Breast epithelium (tissue), 4 donors: ENCODE measurements around the gene GPC6. TPM values are rescaled to one million over a fixed set of nuclear protein-coding genes. Genes with fewer than 3 reads are reported as not detected.

Experiments
- DNase-seq, 2 donors: peaks; one replicate each; pipeline ENCODE4 v3.0.0-alpha.2; 2019; ENCODE audit warnings: low spot score in 2 of 2
- H3K27ac ChIP-seq, 2 donors: fragments of 200-600 bp; sonication (generic) in 1 of 2; one replicate each; pipeline ENCODE4 v1.5.1; 2016 to 2019; ENCODE audit warnings: mild to moderate bottlenecking in 1 of 2
- H3K27me3 ChIP-seq, 2 donors: fragments of 200-600 bp; sonication (generic) in 1 of 2; one replicate each; pipeline versions ENCODE4 v1.5.1 to v1.6.0; 2017 to 2019; ENCODE audit warnings: control low read depth in 1 of 2, mild to moderate bottlenecking in 1 of 2
- H3K36me3 ChIP-seq: fragments of 200-600 bp; one replicate; pipeline ENCODE4 v1.5.1; 2019
- H3K4me1 ChIP-seq, 2 donors: fragments of 200-600 bp; sonication (generic); one replicate each; pipeline ENCODE4 v1.5.1; 2016 to 2019; ENCODE audit warnings: control low read depth in 1 of 2
- H3K4me3 ChIP-seq, 3 donors: fragments of 200-600 bp; sonication (generic); 1 replicate in 2 of 3; 2 replicates in 1 of 3; pipeline ENCODE4 v1.5.1; 2016 to 2019; ENCODE audit warnings: mild to moderate bottlenecking in 3 of 3, moderate library complexity in 2 of 3
- H3K9me3 ChIP-seq, 2 donors: fragments of 200-600 bp; sonication (generic) in 1 of 2; one replicate each; pipeline ENCODE4 v1.5.1; 2016 to 2019; ENCODE audit warnings: control low read depth in 1 of 2
- POLR2A ChIP-seq: fragments of 450-650 bp; IDR thresholded peaks from one replicate; pipeline ENCODE4 v1.6.1; 2016; ENCODE audit warnings: antibody characterized with exemption, mild to moderate bottlenecking, moderate library complexity
- POLR2AphosphoS5 ChIP-seq, 3 donors: sonication (generic); formaldehyde crosslinking; IDR thresholded peaks; one replicate each; pipeline ENCODE4 v1.6.1; 2017; ENCODE audit warnings: antibody characterized with exemption in 3 of 3
- intact Hi-C: fragments of 100-400 bp; cut with DNase I; formaldehyde crosslinking; loops from one replicate; pipeline ENCODE4 v1.15.1; 2023; ENCODE audit warnings: low total_unique reads
- total RNA-seq, 3 donors: library from RNA; depleted of rRNA; stranded (reverse); fragments of >200 nt; gene quantifications; one replicate each; pipeline ENCODE4 v1.1.0, GENCODE V29; 2016
- TF ChIP-seq, protein P1 (sequence below), 3 donors: fragments of 450-650 bp; IDR thresholded peaks; one replicate each; pipeline ENCODE4 v1.5.1; 2016 to 2017; ENCODE audit warnings: antibody characterized with exemption in 3 of 3, mild to moderate bottlenecking in 3 of 3, moderate library complexity in 3 of 3

The GPC6 gene
- total RNA-seq, 3 donors from 2014 or later: 3.5 to 44.0 (median 4.9) TPM

DNA sequence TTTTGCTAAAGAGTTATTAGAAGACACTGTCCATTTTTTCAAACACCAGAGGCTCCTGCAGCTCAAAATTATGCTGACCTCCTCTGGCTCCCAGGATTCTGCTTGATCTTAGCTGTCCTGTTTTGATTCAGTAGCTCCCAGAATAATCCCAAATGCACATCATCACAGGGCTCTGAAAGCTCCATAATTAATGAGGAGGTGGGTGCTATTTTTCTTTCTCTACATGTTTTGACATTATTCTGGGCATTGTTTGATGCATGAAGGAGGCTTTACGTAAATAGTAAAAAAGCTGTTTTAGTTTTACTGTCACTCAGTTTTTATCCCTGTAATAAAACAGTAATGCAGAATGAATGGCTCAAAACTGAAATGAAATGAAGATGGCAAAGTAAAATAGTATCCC lies 757.4 kb downstream of the GPC6 start:
- Histone ChIP-seq H3K36me3 (no peaks in the 10 kb centered on the region), H3K27ac (no peak overlapping the region), H3K4me3 (no peak overlapping the region), H3K4me1 (no peaks in the 10 kb centered on the region), H3K27me3 (no peaks in the 10 kb centered on the region), H3K9me3 (no peaks in the 10 kb centered on the region)
- intact Hi-C loops: no loop called here
- TF ChIP-seq, protein P1, sequence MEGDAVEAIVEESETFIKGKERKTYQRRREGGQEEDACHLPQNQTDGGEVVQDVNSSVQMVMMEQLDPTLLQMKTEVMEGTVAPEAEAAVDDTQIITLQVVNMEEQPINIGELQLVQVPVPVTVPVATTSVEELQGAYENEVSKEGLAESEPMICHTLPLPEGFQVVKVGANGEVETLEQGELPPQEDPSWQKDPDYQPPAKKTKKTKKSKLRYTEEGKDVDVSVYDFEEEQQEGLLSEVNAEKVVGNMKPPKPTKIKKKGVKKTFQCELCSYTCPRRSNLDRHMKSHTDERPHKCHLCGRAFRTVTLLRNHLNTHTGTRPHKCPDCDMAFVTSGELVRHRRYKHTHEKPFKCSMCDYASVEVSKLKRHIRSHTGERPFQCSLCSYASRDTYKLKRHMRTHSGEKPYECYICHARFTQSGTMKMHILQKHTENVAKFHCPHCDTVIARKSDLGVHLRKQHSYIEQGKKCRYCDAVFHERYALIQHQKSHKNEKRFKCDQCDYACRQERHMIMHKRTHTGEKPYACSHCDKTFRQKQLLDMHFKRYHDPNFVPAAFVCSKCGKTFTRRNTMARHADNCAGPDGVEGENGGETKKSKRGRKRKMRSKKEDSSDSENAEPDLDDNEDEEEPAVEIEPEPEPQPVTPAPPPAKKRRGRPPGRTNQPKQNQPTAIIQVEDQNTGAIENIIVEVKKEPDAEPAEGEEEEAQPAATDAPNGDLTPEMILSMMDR (IDR thresholded peaks at IDR 0.05): no peak
- no peak for TF ChIP-seq POLR2A
- TF ChIP-seq POLR2AphosphoS5 (IDR thresholded peaks at IDR 0.05): no peak
- DNase-seq: no peak

DNA sequence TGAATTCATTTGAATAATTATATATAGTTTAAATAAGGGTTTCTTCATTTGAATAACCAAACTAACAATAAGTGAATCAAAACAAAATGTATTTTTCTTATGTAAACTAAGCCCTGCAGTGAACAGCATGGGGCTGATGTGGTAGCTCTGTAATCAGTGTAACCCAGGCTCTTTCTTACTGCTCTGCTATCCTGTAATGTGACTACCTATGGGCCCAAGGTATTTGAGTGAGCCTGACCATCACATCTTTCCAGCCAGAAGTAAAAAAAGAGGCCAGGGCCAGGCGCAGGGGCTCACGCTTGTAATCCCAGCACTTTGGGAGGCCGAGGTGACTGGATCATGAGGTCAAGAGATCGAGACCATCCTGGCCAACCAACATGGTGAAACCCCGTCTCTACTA lies 758.3 kb downstream of the GPC6 start:
- H3K36me3 ChIP-seq: no peaks in the 10 kb centered on the region
- intact Hi-C loops: no loop called here
- no peak for TF ChIP-seq POLR2AphosphoS5 (IDR thresholded peaks at IDR 0.05)
- TF ChIP-seq, protein P1 (IDR thresholded peaks at IDR 0.05): no peak
- no peak for TF ChIP-seq POLR2A
- DNase-seq: no peak
- H3K4me1 ChIP-seq: no peaks in the 10 kb centered on the region
- no peaks in the 10 kb centered on the region for H3K27me3 ChIP-seq
- H3K4me3 ChIP-seq: no peak overlapping the region
- H3K9me3 ChIP-seq: no peaks in the 10 kb centered on the region
- no peak overlapping the region for H3K27ac ChIP-seq

DNA sequence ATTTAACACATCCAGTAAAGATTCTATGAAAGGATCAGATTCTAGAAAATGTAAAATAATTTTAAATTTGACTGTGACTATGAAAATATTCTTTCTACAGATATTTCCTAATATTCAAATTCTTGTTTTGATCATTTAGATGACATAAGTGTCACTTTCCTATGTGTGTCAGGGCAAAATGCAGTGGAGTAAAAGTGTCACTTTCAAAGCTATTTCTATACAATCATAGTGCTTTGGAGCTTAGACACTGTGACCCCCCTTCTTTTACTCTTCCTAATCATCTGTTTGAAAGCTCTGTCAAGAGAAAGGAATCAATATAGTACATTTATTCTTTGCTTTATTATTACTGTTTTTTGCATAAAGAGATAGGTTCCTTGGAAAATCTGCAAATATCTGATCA lies 760.9 kb downstream of the GPC6 start:
- intact Hi-C loops: no loop called here
- DNase-seq: no peak
- Histone ChIP-seq H3K27ac (no peak overlapping the region), H3K4me3 (no peak overlapping the region), H3K36me3 (no peaks in the 10 kb centered on the region), H3K4me1 (no peaks in the 10 kb centered on the region), H3K27me3 (no peaks in the 10 kb centered on the region), H3K9me3 (no peaks in the 10 kb centered on the region)
- TF ChIP-seq, protein P1 (IDR thresholded peaks at IDR 0.05): no peak
- TF ChIP-seq POLR2A (no peak), POLR2AphosphoS5 (IDR thresholded peaks at IDR 0.05) (no peak)

DNA sequence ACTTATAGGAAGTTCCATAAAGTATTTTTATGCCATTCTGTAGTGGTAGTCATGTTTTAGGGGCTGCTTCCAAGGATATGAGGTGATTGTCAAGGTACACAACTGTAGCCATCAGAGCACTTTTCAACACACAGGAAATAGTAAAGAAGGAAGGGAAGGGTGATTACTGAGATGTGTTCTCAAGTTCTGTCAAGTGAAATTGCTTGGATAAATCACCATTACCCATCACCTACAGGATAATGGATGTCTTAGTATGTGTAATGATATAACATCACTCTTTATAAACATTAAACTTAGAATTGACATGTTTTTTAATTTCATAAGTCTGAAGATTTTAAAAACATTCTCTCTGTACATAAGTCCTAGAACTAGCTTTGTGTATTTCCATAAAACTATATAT lies 765.0 kb downstream of the GPC6 start:
- Histone ChIP-seq H3K4me3 (no peak overlapping the region), H3K27ac (no peak overlapping the region), H3K36me3 (no peaks in the 10 kb centered on the region), H3K4me1 (no peaks in the 10 kb centered on the region), H3K27me3 (no peaks in the 10 kb centered on the region), H3K9me3 (no peaks in the 10 kb centered on the region)
- DNase-seq: no peak
- intact Hi-C loops: no loop called here
- TF ChIP-seq, protein P1 (IDR thresholded peaks at IDR 0.05): no peak
- no peak for TF ChIP-seq POLR2AphosphoS5 (IDR thresholded peaks at IDR 0.05)
- TF ChIP-seq POLR2A: no peak

DNA sequence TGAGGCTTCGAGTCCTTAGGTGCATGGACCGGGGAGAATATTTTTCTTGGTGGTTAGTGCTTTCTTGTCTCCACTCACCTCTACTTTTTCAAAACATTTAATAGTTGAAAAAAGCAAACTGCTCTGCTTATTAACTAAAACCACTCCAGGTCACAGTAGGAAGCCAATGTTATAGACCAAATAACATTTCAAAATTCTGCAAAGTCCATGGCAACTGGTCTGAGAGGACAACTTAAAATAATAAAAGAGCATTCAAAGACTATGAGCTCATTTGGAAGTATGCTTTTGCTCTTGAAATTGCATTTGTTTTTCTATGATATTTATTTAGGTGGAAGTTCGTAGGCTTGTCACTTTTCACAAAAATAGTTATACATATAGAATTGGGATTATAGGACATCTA lies 769.9 kb downstream of the GPC6 start:
- H3K36me3 ChIP-seq: no peaks in the 10 kb centered on the region
- no peak overlapping the region for H3K27ac ChIP-seq
- no peak for DNase-seq
- intact Hi-C loops: no loop called here
- H3K4me3 ChIP-seq: no peak overlapping the region
- no peaks in the 10 kb centered on the region for H3K4me1 ChIP-seq
- H3K9me3 ChIP-seq: no peaks in the 10 kb centered on the region
- no peaks in the 10 kb centered on the region for H3K27me3 ChIP-seq
- no peak for TF ChIP-seq POLR2A
- no peak for TF ChIP-seq POLR2AphosphoS5 (IDR thresholded peaks at IDR 0.05)
- TF ChIP-seq, protein P1 (IDR thresholded peaks at IDR 0.05): no peak
